ENCODE measurements around the gene TNFRSF13B.

TNFRSF13B gene

DNA sequence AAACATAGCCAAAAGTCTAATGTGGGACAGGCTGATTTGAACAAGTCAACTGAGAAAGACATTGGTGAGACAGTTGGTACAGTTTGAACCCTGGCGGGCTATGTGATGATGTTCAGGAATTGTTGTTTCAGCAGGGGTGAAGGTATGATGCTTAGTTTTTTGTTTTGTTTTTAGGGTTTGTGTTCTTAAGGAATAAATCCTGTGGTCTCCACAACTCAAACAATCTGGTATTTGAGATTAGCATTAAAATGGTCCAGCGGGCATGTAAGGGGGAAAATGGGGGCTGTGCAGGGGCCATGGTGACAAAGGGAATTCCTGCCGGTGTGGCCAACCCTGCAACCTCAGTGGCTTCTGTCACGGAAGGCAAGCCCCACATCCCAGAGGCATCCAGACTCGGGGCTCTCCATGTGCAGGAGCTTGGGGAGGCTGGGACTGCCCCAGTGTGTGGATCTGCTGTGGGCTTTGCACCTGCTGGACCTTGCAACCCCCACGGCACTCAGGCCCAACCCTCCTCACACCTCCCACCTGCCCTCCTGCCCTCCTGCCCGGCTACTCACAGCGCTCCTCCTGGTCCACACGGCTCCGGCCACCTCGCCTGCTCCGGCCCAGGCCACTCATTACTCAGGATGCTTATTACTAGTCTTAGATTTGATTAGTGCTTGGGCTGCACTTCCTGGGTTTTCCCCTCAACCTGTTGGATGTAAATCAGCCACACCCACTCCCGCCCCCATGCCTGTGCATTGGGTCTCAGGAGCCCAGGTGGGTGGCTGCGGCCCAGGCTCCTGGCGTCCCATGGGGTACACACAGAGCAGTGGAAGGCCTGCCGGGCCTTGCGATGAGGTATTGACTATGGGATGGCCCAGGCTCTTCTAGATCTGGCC is at the start of gene TNFRSF13B:
TNFRSF13B (minus strand) TSS at position 661 of the 881 bp plus-strand sequence; CDS start at position 618, 43 bp downstream.
- H3K4me3 ChIP-seq (ENCODE audit: low read depth, low read length) = no peak within 1 kb of the TSS
- H3K36me3 ChIP-seq = no peaks in the 10 kb centered on the region
- TF ChIP-seq, protein P1, sequence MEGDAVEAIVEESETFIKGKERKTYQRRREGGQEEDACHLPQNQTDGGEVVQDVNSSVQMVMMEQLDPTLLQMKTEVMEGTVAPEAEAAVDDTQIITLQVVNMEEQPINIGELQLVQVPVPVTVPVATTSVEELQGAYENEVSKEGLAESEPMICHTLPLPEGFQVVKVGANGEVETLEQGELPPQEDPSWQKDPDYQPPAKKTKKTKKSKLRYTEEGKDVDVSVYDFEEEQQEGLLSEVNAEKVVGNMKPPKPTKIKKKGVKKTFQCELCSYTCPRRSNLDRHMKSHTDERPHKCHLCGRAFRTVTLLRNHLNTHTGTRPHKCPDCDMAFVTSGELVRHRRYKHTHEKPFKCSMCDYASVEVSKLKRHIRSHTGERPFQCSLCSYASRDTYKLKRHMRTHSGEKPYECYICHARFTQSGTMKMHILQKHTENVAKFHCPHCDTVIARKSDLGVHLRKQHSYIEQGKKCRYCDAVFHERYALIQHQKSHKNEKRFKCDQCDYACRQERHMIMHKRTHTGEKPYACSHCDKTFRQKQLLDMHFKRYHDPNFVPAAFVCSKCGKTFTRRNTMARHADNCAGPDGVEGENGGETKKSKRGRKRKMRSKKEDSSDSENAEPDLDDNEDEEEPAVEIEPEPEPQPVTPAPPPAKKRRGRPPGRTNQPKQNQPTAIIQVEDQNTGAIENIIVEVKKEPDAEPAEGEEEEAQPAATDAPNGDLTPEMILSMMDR (IDR thresholded peaks at IDR 0.05; ENCODE audit: low read depth, low read length) = no peak
- no peak within 1 kb of the TSS for H3K27ac ChIP-seq
- H3K9me3 ChIP-seq (ENCODE audit: severe bottlenecking) = no peaks in the 10 kb centered on the region
- no peak for DNase-seq
- no peaks in the 10 kb centered on the region for H3K27me3 ChIP-seq (ENCODE audit: insufficient read depth, low read depth, severe bottlenecking)

DNA sequence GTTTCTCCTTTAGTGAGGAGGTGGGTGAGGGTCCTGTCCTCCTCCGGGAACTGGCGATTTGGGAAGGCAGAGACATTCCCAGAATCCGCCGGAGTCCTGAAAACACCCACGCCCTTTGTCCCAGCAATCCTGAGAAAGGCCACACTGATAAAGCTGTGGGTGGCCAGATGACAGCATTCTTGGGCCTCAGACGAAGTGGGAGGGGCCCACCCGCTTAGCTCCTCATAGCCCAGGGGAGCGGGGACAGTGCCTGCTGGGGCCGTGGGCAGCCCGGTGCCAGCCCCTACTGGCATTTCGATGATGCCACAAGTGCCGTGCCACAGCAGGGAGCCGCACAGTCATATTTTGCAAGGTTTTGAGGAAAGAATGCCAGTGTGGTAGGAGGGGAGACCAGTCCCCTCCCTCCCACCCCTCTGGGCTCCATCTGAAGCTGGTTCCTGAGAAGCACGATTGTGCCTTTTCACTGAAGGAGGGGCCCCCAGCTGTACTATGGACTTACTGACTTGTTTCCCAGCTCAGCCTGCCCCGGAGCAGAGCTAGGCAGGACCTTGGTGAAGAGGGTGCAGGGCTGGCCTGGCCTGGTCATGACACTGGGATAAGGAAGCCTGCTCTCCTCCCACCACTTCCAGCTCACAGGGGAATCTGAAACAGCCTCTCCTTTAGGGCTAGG is 49.4 kb upstream of the TNFRSF13B start:
- no peaks in the 10 kb centered on the region for H3K9me3 ChIP-seq (ENCODE audit: severe bottlenecking)
- TF ChIP-seq, protein P1 (IDR thresholded peaks at IDR 0.05; ENCODE audit: low read depth, low read length) = no peak
- H3K4me3 ChIP-seq (ENCODE audit: low read depth, low read length) = no peak overlapping the region
- H3K36me3 ChIP-seq = no peaks in the 10 kb centered on the region
- DNase-seq = peak; percentile 36
- no peaks in the 10 kb centered on the region for H3K27me3 ChIP-seq (ENCODE audit: insufficient read depth, low read depth, severe bottlenecking)
- peak overlapping the region; percentile 31 for H3K27ac ChIP-seq

DNA sequence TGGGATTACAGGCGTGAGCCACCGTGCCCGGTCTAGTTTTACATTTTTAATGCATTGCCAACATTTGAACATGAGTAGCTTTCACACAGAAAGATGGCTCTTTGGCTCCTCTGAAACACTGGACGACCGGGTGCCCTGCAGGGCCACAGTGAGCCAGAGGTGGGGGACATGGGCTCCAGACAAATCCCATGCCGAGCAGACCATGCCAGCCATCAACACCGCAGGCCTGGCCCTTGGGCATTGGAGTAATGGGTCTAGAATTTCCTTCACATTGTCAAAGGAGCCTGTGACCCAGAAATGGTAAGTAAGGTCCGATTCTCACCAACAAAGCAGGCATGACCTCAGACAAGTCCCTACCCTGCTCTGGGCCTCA is 48.9 kb upstream of the TNFRSF13B start:
- Histone ChIP-seq H3K4me3 (ENCODE audit: low read depth, low read length) (no peak overlapping the region), H3K36me3 (no peaks in the 10 kb centered on the region), H3K27ac (peak overlapping the region; percentile 31), H3K27me3 (ENCODE audit: insufficient read depth, low read depth, severe bottlenecking) (no peaks in the 10 kb centered on the region), H3K9me3 (ENCODE audit: severe bottlenecking) (no peaks in the 10 kb centered on the region)
- no peak for DNase-seq
- TF ChIP-seq, protein P1 (IDR thresholded peaks at IDR 0.05; ENCODE audit: low read depth, low read length) = no peak

DNA sequence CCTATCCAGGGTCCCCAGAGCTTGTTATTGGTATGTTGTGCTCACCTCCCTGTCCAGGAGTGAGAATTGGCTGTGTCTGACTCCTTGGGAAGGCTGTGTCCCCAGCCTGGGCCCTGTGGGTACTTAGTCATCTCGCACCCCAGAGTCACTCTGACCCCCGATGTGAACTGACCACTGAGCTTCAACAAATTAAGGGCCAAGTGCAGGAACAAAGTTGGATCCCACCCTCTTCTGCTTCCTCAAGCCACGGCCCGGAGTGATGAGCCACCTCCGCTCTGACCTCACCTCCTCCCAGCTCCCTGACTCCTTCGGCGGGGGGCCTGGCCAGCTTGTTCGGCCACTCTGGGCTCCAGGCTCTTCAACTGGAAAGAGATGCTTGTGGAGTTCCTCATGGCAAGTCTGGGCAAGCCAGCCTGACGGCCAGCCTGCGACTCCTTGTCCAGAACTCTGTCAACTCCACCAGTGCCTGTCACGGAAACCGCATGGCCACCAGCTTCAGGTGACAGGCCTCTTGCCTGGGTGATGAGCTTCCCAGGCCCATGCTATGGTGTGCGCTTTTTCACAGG is 48.1 kb upstream of the TNFRSF13B start:
- Histone ChIP-seq H3K36me3 (no peaks in the 10 kb centered on the region), H3K27ac (no peak overlapping the region), H3K4me3 (ENCODE audit: low read depth, low read length) (no peak overlapping the region), H3K27me3 (ENCODE audit: insufficient read depth, low read depth, severe bottlenecking) (no peaks in the 10 kb centered on the region), H3K9me3 (ENCODE audit: severe bottlenecking) (no peaks in the 10 kb centered on the region)
- TF ChIP-seq, protein P1 (IDR thresholded peaks at IDR 0.05; ENCODE audit: low read depth, low read length) = no peak
- no peak for DNase-seq

DNA sequence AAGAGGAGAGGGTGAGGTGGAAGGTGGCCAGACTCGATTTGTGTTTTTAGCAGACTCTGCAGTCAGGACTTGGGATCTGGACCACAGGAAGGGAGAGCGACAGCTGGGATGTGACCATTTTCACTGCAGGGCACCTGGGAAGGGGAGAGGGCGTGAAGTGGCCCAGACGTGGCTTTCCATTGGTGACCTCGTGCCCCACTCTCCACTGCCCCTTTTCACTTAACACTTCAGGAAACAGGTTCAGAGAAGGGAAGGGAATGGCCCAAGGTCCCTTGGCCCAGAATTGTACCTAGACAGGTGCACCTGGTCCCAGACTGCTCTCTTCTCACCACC is 47.5 kb upstream of the TNFRSF13B start:
- H3K27ac ChIP-seq = no peak overlapping the region
- H3K27me3 ChIP-seq (ENCODE audit: insufficient read depth, low read depth, severe bottlenecking) = no peaks in the 10 kb centered on the region
- no peak for DNase-seq
- H3K9me3 ChIP-seq (ENCODE audit: severe bottlenecking) = no peaks in the 10 kb centered on the region
- H3K4me3 ChIP-seq (ENCODE audit: low read depth, low read length) = no peak overlapping the region
- H3K36me3 ChIP-seq = no peaks in the 10 kb centered on the region
- TF ChIP-seq, protein P1 (IDR thresholded peaks at IDR 0.05; ENCODE audit: low read depth, low read length) = no peak

Data from WERI-Rb-1 (cell line).